ENCODE results near the gene GALNT14. TPM values are rescaled to one million over a fixed set of nuclear protein-coding genes. Genes with fewer than 3 reads are reported as not detected.

The GALNT14 gene
- total RNA-seq, 3 donors from 2014 or later: 0.75 TPM; not detected in 2

GRCh38 chr2:31125918-31126695, 12.1 kb downstream of the GALNT14 start:
- H3K36me3 ChIP-seq (ENCODE audit: low read depth): no peaks in the 10 kb centered on the region
- no peak for ATAC-seq
- TF ChIP-seq CTCF (IDR thresholded peaks at IDR 0.05): no peak
- intact Hi-C loops (cut with DNase I, micrococcal nuclease): no loop called here
- no peaks in the 10 kb centered on the region for H3K9me3 ChIP-seq
- H3K4me3 ChIP-seq: no peak overlapping the region
- no peaks in the 10 kb centered on the region for H3K4me1 ChIP-seq (ENCODE audit: low read depth)
- no peak for DNase-seq

- no peak for ATAC-seq
- no peaks in the 10 kb centered on the region for H3K36me3 ChIP-seq (ENCODE audit: low read depth)
- TF ChIP-seq CTCF (IDR thresholded peaks at IDR 0.05): no peak
- DNase-seq: no peak
- no peaks in the 10 kb centered on the region for H3K9me3 ChIP-seq
- intact Hi-C loops (cut with DNase I, micrococcal nuclease): no loop called here
- H3K4me1 ChIP-seq (ENCODE audit: low read depth): no peaks in the 10 kb centered on the region
- no peak overlapping the region for H3K4me3 ChIP-seq
These were observed 13.3 kb downstream of the GALNT14 start for GRCh38 chr2:31124904-31125303.

GRCh38 chr2:31122133-31122532, 16.1 kb downstream of the GALNT14 start:
- TF ChIP-seq CTCF (IDR thresholded peaks at IDR 0.05): no peak
- intact Hi-C loops (cut with DNase I, micrococcal nuclease): no loop called here
- ATAC-seq: no peak
- no peak for DNase-seq
- Histone ChIP-seq H3K4me1 (ENCODE audit: low read depth) (no peaks in the 10 kb centered on the region), H3K36me3 (ENCODE audit: low read depth) (no peaks in the 10 kb centered on the region), H3K4me3 (no peak overlapping the region), H3K9me3 (no peaks in the 10 kb centered on the region)

- DNase-seq (no peak), ATAC-seq (no peak)
- intact Hi-C loops (cut with DNase I, micrococcal nuclease): no loop called here
- no peak for TF ChIP-seq CTCF (IDR thresholded peaks at IDR 0.05)
- H3K9me3 ChIP-seq: no peaks in the 10 kb centered on the region
- H3K4me3 ChIP-seq: no peak overlapping the region
- H3K4me1 ChIP-seq (ENCODE audit: low read depth): no peaks in the 10 kb centered on the region
- H3K36me3 ChIP-seq (ENCODE audit: low read depth): no peaks in the 10 kb centered on the region
These were observed 24.5 kb downstream of the GALNT14 start for GRCh38 chr2:31113765-31114164.

GRCh38 chr2:31112544-31112943, 25.7 kb downstream of the GALNT14 start:
- Histone ChIP-seq H3K9me3 (no peaks in the 10 kb centered on the region), H3K4me1 (ENCODE audit: low read depth) (no peaks in the 10 kb centered on the region), H3K4me3 (no peak overlapping the region), H3K36me3 (ENCODE audit: low read depth) (no peaks in the 10 kb centered on the region)
- DNase-seq: no peak
- intact Hi-C loops (cut with DNase I, micrococcal nuclease): no loop called here
- no peak for TF ChIP-seq CTCF (IDR thresholded peaks at IDR 0.05)
- ATAC-seq: no peak

Measured in mucosa of descending colon (tissue), 3 donors.